DOHH2 (cell line): ENCODE data around the gene ATP8A2.

Experiments
- H3F3A ChIP-seq: fragments of 200-600 bp; sonication (generic), shearing (Covaris generic); 2 replicates; pipeline ENCODE4 v1.6.0; 2016; ENCODE audit warnings: antibody characterized with exemption, mild to moderate bottlenecking; ENCODE audit not compliant: control insufficient read depth, insufficient read depth
- H3K27ac ChIP-seq: fragments of 200-600 bp; sonication (generic); 2 replicates; pipeline ENCODE4 v1.5.1; 2014; ENCODE audit warnings: low read depth, mild to moderate bottlenecking, low read length, moderate library complexity
- H3K27me3 ChIP-seq: fragments of 200-600 bp; sonication (generic); 2 replicates; pipeline ENCODE4 v1.6.1; 2014; ENCODE audit warnings: mild to moderate bottlenecking, low read length, mixed read lengths; ENCODE audit not compliant: control insufficient read depth
- H3K36me3 ChIP-seq: fragments of 200-600 bp; sonication (generic); 2 replicates; pipeline ENCODE4 v1.6.1; 2014; ENCODE audit warnings: mild to moderate bottlenecking, low read length, moderate library complexity, mixed read lengths; ENCODE audit not compliant: control insufficient read depth
- H3K4me1 ChIP-seq: fragments of 200-600 bp; sonication (generic); 2 replicates; pipeline ENCODE4 v1.6.1; 2014; ENCODE audit warnings: mild to moderate bottlenecking, low read length, mixed read lengths; ENCODE audit not compliant: control insufficient read depth
- H3K4me2 ChIP-seq: fragments of 200-600 bp; sonication (generic); 2 replicates; pipeline ENCODE4 v1.6.0; 2014; ENCODE audit warnings: mild to moderate bottlenecking, low read length, moderate library complexity
- H3K4me3 ChIP-seq: fragments of 200-600 bp; sonication (generic); 2 replicates; pipeline ENCODE4 v1.5.1; 2014; ENCODE audit warnings: mild to moderate bottlenecking, low read length, mixed read lengths
- H3K79me2 ChIP-seq: fragments of 200-600 bp; sonication (generic); 2 replicates; pipeline ENCODE4 v1.6.1; 2014; ENCODE audit warnings: mild to moderate bottlenecking, low read length, mixed read lengths; ENCODE audit not compliant: control insufficient read depth
- H3K9me2 ChIP-seq: fragments of 200-600 bp; sonication (generic); replicated peaks from 2 replicates; pipeline ENCODE4 v1.6.1; 2014; ENCODE audit warnings: mild to moderate bottlenecking, low read length, mixed read lengths; ENCODE audit not compliant: control insufficient read depth
- H3K9me3 ChIP-seq: fragments of 200-600 bp; sonication (generic); 2 replicates; pipeline ENCODE4 v1.6.1; 2014; ENCODE audit warnings: antibody characterized with exemption, low read length, mixed read lengths; ENCODE audit not compliant: control insufficient read depth, insufficient read depth
- H4K20me1 ChIP-seq: fragments of 200-600 bp; sonication (generic); 2 replicates; pipeline ENCODE4 v1.6.0; 2014; ENCODE audit warnings: low read depth, mild to moderate bottlenecking, antibody characterized with exemption, low read length, moderate library complexity; ENCODE audit not compliant: control insufficient read depth, insufficient read depth
- CTCF ChIP-seq: fragments of 200-600 bp; sonication (generic); IDR thresholded peaks from one replicate; pipeline ENCODE4 v1.5.1; 2014; ENCODE audit warnings: antibody characterized with exemption, mild to moderate bottlenecking, low read depth, low read length; ENCODE audit not compliant: poor library complexity, severe bottlenecking
- EZH2phosphoT487 ChIP-seq: fragments of 200-600 bp; sonication (generic); IDR thresholded peaks from 2 replicates; pipeline ENCODE4 v1.6.1; 2017; ENCODE audit warnings: borderline replicate concordance, mild to moderate bottlenecking, antibody characterized with exemption, low read length, moderate library complexity, mixed read lengths

Gene ATP8A2

DNA sequence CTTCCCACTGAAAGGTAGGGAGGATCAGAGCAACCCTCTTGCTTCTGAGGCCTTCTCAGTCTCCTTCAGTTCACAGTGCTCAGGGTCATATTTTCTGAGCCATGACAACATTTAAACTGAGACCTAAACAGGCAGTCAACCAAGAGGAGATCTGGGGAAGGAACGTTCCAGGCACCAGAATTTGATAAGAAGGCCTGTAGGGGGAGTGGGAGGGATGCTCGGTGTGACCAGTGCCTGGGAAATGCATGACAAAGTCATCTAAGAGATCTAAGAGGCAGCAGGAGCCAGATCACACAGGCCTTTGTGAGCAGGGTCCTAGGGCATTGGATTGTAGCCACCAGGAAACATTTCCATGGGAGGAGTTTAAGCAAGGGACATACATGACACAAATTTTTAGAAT lies 608.5 kb downstream of the ATP8A2 start:
- H3K4me1 ChIP-seq: no peaks in the 10 kb centered on the region
- H3K27ac ChIP-seq: no peak overlapping the region
- no peaks in the 10 kb centered on the region for H4K20me1 ChIP-seq
- H3K4me3 ChIP-seq: no peak overlapping the region
- no peaks in the 10 kb centered on the region for H3K36me3 ChIP-seq
- TF ChIP-seq EZH2phosphoT487: no peak
- peak; percentile 26 for TF ChIP-seq CTCF
- H3K9me3 ChIP-seq: no peaks in the 10 kb centered on the region
- no peak overlapping the region for H3K4me2 ChIP-seq
- H3K79me2 ChIP-seq: no peaks in the 10 kb centered on the region
- H3K9me2 ChIP-seq: no peaks in the 10 kb centered on the region
- H3K27me3 ChIP-seq: 0 out of 2 replicates have a peak, but pooled peaks cover 2% of the 10 kb centered on the region
- H3F3A ChIP-seq: no peaks in the 10 kb centered on the region

GRCh38 chr13:25981060-25981459 lies 609.3 kb downstream of the ATP8A2 start:
- H3K4me1 ChIP-seq: no peaks in the 10 kb centered on the region
- H3K9me2 ChIP-seq: no peaks in the 10 kb centered on the region
- H3K4me2 ChIP-seq: no peak overlapping the region
- TF ChIP-seq EZH2phosphoT487 (no peak), CTCF (no peak)
- peaks cover 2% of the 10 kb centered on the region; the same call in 1 of the 2 replicates for H3K27me3 ChIP-seq
- H3K36me3 ChIP-seq: no peaks in the 10 kb centered on the region
- H3K4me3 ChIP-seq: no peak overlapping the region
- H4K20me1 ChIP-seq: no peaks in the 10 kb centered on the region
- no peaks in the 10 kb centered on the region for H3K79me2 ChIP-seq
- no peak overlapping the region for H3K27ac ChIP-seq
- H3K9me3 ChIP-seq: no peaks in the 10 kb centered on the region
- H3F3A ChIP-seq: no peaks in the 10 kb centered on the region

GRCh38 chr13:25982907-25983306 lies 611.1 kb downstream of the ATP8A2 start:
- Histone ChIP-seq H3K4me1 (no peaks in the 10 kb centered on the region), H3K9me3 (no peaks in the 10 kb centered on the region), H3K4me2 (no peak overlapping the region), H3K27me3 (peaks cover 2% of the 10 kb centered on the region; the same call in 1 of the 2 replicates), H4K20me1 (no peaks in the 10 kb centered on the region), H3F3A (no peaks in the 10 kb centered on the region), H3K4me3 (no peak overlapping the region), H3K27ac (no peak overlapping the region), H3K36me3 (no peaks in the 10 kb centered on the region), H3K79me2 (no peaks in the 10 kb centered on the region), H3K9me2 (no peaks in the 10 kb centered on the region)
- no peak for TF ChIP-seq CTCF
- TF ChIP-seq EZH2phosphoT487: no peak

- H4K20me1 ChIP-seq: no peaks in the 10 kb centered on the region
- H3K4me2 ChIP-seq: no peak overlapping the region
- H3K27me3 ChIP-seq: peaks cover under 1% of the 10 kb centered on the region; the same call in 1 of the 2 replicates
- H3K9me2 ChIP-seq: no peaks in the 10 kb centered on the region
- no peaks in the 10 kb centered on the region for H3F3A ChIP-seq
- TF ChIP-seq EZH2phosphoT487 (no peak), CTCF (no peak)
- no peaks in the 10 kb centered on the region for H3K79me2 ChIP-seq
- H3K27ac ChIP-seq: no peak overlapping the region
- H3K4me3 ChIP-seq: no peak overlapping the region
- no peaks in the 10 kb centered on the region for H3K9me3 ChIP-seq
- H3K36me3 ChIP-seq: no peaks in the 10 kb centered on the region
- no peaks in the 10 kb centered on the region for H3K4me1 ChIP-seq
These were observed 616.2 kb downstream of the ATP8A2 start for GRCh38 chr13:25987987-25988386.
